RWPE1 (cell line): ENCODE data around the gene MAP4K2.
"Not testable (repeated sequence)": the region's sequence is repeated elsewhere in the genome, so short reads cannot be mapped to it uniquely, and the experiment has no call there.

Experiments
- CTCF ChIA-PET: fragments of 350-600 bp; sonication (Branson Sonifier 250); formaldehyde crosslinking; extraction: SDS; loops from one replicate; lab custom pipeline; 2021; lab: Yijun Ruan, JAX
- POLR2A ChIA-PET: fragments of 400-600 bp; formaldehyde crosslinking; extraction: SDS; loops from one replicate; lab custom pipeline; 2020; ENCODE audit warnings: antibody characterized with exemption; ENCODE audit not compliant: low non-redundant PET; lab: Yijun Ruan, JAX
- DNase-seq: peaks from one replicate; pipeline ENCODE4 v3.0.0; 2012; ENCODE audit warnings: low spot score
- H3K27ac ChIP-seq: fragments of 450-650 bp; 2 replicates; pipeline ENCODE4 v1.5.1; 2017
- CTCF ChIP-seq: fragments of 450-650 bp; conservative IDR thresholded peaks from 2 replicates; pipeline ENCODE4 v1.5.1; 2017; ENCODE audit warnings: low read depth, mild to moderate bottlenecking

MAP4K2 gene

DNA sequence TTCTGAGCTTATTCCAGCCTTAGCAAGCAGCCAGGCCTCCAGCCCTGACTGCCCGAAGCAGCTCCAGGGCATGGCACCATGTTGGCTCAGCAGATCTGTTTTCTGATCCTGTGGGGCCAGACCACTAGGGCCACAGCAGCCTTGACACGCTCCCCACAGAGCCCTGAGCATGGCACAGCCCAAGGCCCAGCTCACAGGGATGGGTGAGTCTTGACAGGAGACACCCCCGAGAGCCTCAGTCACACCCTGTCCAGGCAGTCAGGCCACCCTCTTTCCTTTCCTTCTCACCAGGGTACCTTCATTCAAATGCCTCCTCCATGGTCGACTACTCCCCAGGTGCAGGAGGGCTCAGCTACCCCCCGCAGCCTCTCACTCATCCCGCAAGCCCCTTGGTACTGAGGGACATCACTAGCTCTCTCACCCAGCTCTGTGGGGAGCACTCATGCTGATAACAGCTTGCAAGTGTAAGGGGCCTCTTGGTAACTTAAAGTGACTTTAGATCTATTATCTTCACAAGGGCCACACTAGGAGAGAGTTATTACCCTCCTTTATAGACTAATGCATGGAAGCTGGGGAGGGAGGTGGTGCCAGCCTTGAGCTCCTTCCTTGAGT, 45.3 kb upstream of the MAP4K2 start:
- CTCF ChIA-PET, result interaction anchor here (0.5 to 5.5 kb wide), 11 partner anchors 21 to 231 kb away, joined by 3 to 62 read pairs (median 4); partner anchors contain the start of gene EHD1
- H3K27ac ChIP-seq, result peak overlapping the region; percentile 99
- POLR2A ChIA-PET, result interaction anchor here (0.7 to 2.1 kb wide), 2 partner anchors 15 to 29 kb away, joined by 3 to 6 read pairs; no protein-coding TSS in a partner anchor
- TF ChIP-seq CTCF, result no peak
- no peak for DNase-seq

DNA sequence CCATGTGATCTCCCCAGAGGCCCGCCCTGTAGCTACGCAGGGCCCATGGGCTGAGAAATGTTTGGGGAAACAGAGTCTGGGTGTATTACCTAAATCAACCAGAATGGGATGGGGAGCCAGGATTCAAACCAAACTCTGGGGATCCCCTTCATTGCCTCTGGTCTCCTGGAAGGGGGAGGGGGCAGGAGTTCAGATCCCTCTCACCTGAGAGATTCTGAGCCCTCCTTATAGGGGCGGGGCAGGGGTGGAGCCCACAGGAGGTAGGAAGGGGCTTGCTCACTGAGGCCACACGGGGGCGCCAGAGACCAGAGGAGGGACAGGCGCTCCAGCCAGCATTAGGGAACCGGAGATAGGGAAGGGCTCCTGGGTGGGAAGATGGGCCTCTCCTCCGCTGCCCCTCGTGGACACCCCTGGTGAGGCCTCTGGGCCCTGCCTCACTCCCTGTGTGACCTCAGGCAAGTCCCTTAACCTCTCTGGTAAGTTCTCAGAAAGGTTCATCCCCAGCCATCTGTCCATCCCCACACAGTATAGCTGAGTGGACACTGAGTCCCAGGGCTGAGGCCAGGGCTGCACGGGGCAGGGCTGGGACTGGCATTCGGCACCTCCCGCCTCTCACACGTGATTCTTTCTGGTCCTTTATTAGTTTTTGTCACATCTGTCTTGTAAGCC, 44.1 kb upstream of the MAP4K2 start:
- POLR2A ChIA-PET, result interaction anchor here (0.6 to 2.1 kb wide), 3 partner anchors 30 to 660 kb away, joined by 3 to 6 read pairs (median 4); partner anchors contain the start of gene ARL2
- H3K27ac ChIP-seq, result peak overlapping the region; percentile 99
- CTCF ChIA-PET, result interaction anchor here (0.6 to 5.5 kb wide), 18 partner anchors 9 to 263 kb away, joined by 3 to 62 read pairs (median 4); partner anchors contain the start of genes ARL2, BATF2 and EHD1
- DNase-seq, result peak; percentile 89
- TF ChIP-seq CTCF, result peak; percentile 93

GRCh38 chr11:64845776-64846129, 42.7 kb upstream of the MAP4K2 start:
- not testable (repeated sequence) for DNase-seq
- POLR2A ChIA-PET, result interaction anchor here (0.6 to 1.3 kb wide), 2 partner anchors 66 to 256 kb away, joined by 3 read pairs; no protein-coding TSS in a partner anchor
- peak overlapping the region; percentile 99 for H3K27ac ChIP-seq
- CTCF ChIA-PET, result interaction anchor here (0.7 to 5.5 kb wide), 3 partner anchors 32 to 1614 kb away, joined by 3 to 39 read pairs (median 4); no protein-coding TSS in a partner anchor

DNA sequence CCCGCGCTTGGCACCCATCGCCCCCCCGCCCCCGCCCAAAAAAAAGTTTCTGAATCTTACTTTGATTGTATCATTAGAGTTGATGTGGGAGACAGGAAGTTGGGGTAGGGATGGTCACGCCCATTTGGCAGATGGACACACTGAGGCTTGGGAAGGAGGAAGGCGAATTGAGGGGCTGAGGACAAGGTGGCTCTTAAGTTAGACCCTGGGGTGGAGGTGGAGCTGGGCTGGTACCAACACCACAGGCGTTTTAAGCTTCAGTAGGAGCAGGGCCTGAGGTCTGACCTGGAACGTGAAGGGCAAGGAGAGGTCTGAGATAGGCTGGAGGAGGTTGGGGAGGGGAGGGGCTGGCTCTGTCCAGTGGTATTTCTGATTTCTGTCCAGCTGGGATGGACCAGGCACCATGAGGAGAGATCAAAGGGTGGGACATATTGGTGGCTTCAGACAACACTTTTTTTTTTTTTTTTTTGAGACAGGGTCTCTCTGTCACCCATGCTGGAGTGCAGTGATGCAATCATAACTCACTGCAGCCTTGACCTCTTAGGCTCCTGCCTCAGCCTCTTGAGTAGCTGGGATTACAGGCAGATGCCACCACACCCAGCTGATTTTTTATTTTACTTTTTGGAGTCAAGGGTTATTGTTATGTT, 42.2 kb upstream of the MAP4K2 start:
- TF ChIP-seq CTCF, result no peak
- peak overlapping the region; percentile 99 for H3K27ac ChIP-seq
- POLR2A ChIA-PET, result interaction anchor here (0.6 to 1.3 kb wide), 2 partner anchors 66 to 257 kb away, joined by 3 read pairs; no protein-coding TSS in a partner anchor
- CTCF ChIA-PET, result interaction anchor here (0.7 to 5.5 kb wide), 4 partner anchors 33 to 1614 kb away, joined by 3 to 39 read pairs (median 8); partner anchors contain the start of gene ARL2
- DNase-seq, result no peak

DNA sequence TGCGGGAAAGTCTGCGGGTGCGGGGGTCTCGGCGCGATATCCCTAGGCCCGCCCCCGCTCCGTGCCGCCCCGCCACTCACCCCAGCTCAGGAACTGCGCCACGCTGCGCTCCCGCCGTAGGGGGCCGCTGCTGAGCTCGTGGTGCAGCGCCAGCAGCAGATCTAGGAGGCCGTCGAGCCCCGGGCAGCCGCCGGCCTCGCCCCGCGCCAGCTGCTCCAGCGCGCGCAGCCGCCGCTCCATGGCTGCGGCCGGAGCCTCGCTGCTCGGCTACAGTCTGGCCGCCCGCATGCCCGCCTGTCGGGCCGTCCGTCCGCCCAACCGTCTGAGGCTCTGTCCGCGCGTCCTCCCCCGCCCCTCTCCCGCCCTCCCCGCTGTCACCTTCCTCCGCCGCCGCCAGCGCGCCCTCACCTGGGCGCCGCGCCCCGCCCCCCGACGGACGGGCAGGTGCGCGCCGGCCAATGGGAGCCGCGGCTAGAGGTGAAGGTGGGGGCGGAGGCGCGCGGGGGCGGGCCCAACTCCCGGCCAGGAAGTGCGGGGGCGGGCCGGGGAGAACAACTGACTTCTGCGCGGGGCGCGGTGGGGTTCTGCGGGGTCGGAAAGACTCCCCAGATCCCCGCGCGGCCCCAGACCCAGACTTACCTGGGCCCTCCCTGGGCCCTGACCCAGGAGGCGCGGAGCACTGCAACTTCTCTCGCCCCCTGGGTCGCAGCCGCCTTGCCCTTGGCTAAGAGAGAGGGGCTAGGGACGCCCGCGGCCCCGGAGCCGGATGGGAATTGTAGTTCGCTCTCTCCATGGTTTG, 41.5 kb upstream of the MAP4K2 start, which contains the start of gene CDC42BPG:
CDC42BPG (minus strand) TSS at position 324 of the 799 bp plus-strand sequence; CDS start at position 240, 84 bp downstream.
- DNase-seq, result peak; percentile 83
- ChIA-PET POLR2A (interaction anchor here (0.6 kb wide), 1 partner anchor 56 kb away, joined by 3 read pairs; no protein-coding TSS in a partner anchor), CTCF (interaction anchor here (0.6 to 5.5 kb wide), 9 partner anchors 24 to 346 kb away, joined by 3 to 39 read pairs (median 3); partner anchors contain the start of gene ARL2)
- peak; percentile 75 for TF ChIP-seq CTCF
- H3K27ac ChIP-seq, result peak within 1 kb of the TSS; percentile 99
